Skin epidermis (tissue), 12 donors: ENCODE measurements around the gene ERBIN.
"Not testable (repeated sequence)": the region's sequence is repeated elsewhere in the genome, so short reads cannot be mapped to it uniquely, and the experiment has no call there.

Experiments
- H3K27ac ChIP-seq, 21 experiments: fragments of 200-600 bp; sonication (generic) in 11 of 21; one replicate each; pipeline ENCODE4 v1.5.0; 2020; ENCODE audit warnings: mild to moderate bottlenecking in 3 of 21, inconsistent platforms in 2 of 21, moderate library complexity in 2 of 21
- H3K4me3 ChIP-seq, 7 experiments: fragments of 200-600 bp; sonication (generic) in 2 of 7; one replicate each; pipeline ENCODE4 v1.5.0; 2020; ENCODE audit warnings: inconsistent platforms in 2 of 7, mild to moderate bottlenecking in 2 of 7, moderate library complexity in 1 of 7

Gene ERBIN

GRCh38 chr5:65926276-65926783, at the start of gene ERBIN:
TSS of gene ERBIN (plus strand) at chr5:65926575. CDS start at chr5:65992719, 66,144 bp downstream.
- H3K4me3 ChIP-seq = peak within 1 kb of the TSS; percentile 56 to 98 (median 67)
- H3K27ac ChIP-seq = peak within 1 kb of the TSS; percentile 98 to 100 (median 99)

GRCh38 chr5:65876970-65877369, 49.4 kb upstream of the ERBIN start:
- Histone ChIP-seq H3K4me3 (no peak overlapping the region), H3K27ac (no peak overlapping the region)

GRCh38 chr5:65879668-65880256, 46.6 kb upstream of the ERBIN start:
- not testable (repeated sequence) for H3K27ac ChIP-seq, H3K4me3 ChIP-seq

GRCh38 chr5:65880496-65881072, 45.8 kb upstream of the ERBIN start:
- H3K27ac ChIP-seq = no peak overlapping the region
- H3K4me3 ChIP-seq = no peak overlapping the region

- H3K4me3 ChIP-seq = no peak overlapping the region
- H3K27ac ChIP-seq = no peak overlapping the region
These were observed 44.1 kb upstream of the ERBIN start for GRCh38 chr5:65882278-65882677.

GRCh38 chr5:65883461-65883860, 42.9 kb upstream of the ERBIN start:
- no peak overlapping the region for H3K27ac ChIP-seq

GRCh38 chr5:65886387-65886786, 40.0 kb upstream of the ERBIN start:
- Histone ChIP-seq H3K27ac (no peak overlapping the region), H3K4me3 (no peak overlapping the region)

More at GRCh38 chr5:65883461-65883860, 42.9 kb upstream of the ERBIN start:
- no peak overlapping the region for H3K4me3 ChIP-seq

- not testable (repeated sequence) for H3K4me3 ChIP-seq, H3K27ac ChIP-seq
These were observed 34.4 kb upstream of the ERBIN start for GRCh38 chr5:65892024-65892423.

GRCh38 chr5:65892801-65893200, 33.6 kb upstream of the ERBIN start:
- Histone ChIP-seq H3K4me3 (no peak overlapping the region), H3K27ac (no peak overlapping the region)

GRCh38 chr5:65893749-65894430, 32.5 kb upstream of the ERBIN start:
- H3K4me3 ChIP-seq = no peak overlapping the region
- no peak overlapping the region for H3K27ac ChIP-seq

- Histone ChIP-seq H3K4me3 (no peak overlapping the region), H3K27ac (no peak overlapping the region)
These were observed 30.5 kb upstream of the ERBIN start for GRCh38 chr5:65895891-65896290.

GRCh38 chr5:65900746-65901145, 25.6 kb upstream of the ERBIN start:
- H3K4me3 ChIP-seq = no peak overlapping the region

GRCh38 chr5:65902104-65902503, 24.3 kb upstream of the ERBIN start:
- Histone ChIP-seq H3K4me3 (no peak overlapping the region), H3K27ac (no peak overlapping the region)

More at GRCh38 chr5:65900746-65901145, 25.6 kb upstream of the ERBIN start:
- no peak overlapping the region for H3K27ac ChIP-seq

GRCh38 chr5:65903581-65903980, 22.8 kb upstream of the ERBIN start:
- H3K4me3 ChIP-seq = no peak overlapping the region
- no peak overlapping the region for H3K27ac ChIP-seq

- H3K4me3 ChIP-seq = no peak overlapping the region
These were observed 20.1 kb upstream of the ERBIN start for GRCh38 chr5:65906256-65906655.

GRCh38 chr5:65907135-65907534, 19.2 kb upstream of the ERBIN start:
- no peak overlapping the region for H3K27ac ChIP-seq
- H3K4me3 ChIP-seq = no peak overlapping the region

More at GRCh38 chr5:65906256-65906655, 20.1 kb upstream of the ERBIN start:
- no peak overlapping the region for H3K27ac ChIP-seq

- Histone ChIP-seq H3K4me3 (no peak overlapping the region), H3K27ac (no peak overlapping the region)
These were observed 15.7 kb upstream of the ERBIN start for GRCh38 chr5:65910711-65911110.

GRCh38 chr5:65912311-65912710, 14.1 kb upstream of the ERBIN start:
- Histone ChIP-seq H3K27ac (no peak overlapping the region), H3K4me3 (no peak overlapping the region)

- H3K27ac ChIP-seq = no peak overlapping the region
- no peak overlapping the region for H3K4me3 ChIP-seq
These were observed 12.9 kb upstream of the ERBIN start for GRCh38 chr5:65913519-65913918.

GRCh38 chr5:65914641-65915196, 11.7 kb upstream of the ERBIN start:
- Histone ChIP-seq H3K27ac (no peak overlapping the region), H3K4me3 (no peak overlapping the region)

GRCh38 chr5:65915661-65916060, 10.7 kb upstream of the ERBIN start:
- H3K4me3 ChIP-seq, H3K27ac ChIP-seq: not testable (repeated sequence)
